Measurements from ENCODE around the gene FNIP1.

DNA sequence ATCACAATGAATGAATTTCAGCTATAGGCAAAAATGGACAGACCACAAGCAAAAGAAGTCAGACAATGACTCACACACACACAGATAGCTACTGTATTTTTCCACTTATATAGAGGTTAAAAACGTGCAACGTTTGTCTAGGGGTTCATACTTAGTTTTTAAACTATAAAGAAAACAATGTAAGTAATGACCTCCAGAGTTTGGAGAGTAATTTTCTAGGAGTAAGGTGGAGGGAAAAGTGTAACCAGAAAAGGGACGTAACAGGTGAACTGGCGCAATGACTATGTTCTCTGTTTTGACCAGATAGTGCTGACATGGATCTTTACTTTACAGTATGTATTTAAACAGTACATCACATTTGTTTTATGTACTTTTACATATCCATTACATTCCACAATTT is 51.1 kb downstream of the FNIP1 start:
- TF ChIP-seq, protein P1, sequence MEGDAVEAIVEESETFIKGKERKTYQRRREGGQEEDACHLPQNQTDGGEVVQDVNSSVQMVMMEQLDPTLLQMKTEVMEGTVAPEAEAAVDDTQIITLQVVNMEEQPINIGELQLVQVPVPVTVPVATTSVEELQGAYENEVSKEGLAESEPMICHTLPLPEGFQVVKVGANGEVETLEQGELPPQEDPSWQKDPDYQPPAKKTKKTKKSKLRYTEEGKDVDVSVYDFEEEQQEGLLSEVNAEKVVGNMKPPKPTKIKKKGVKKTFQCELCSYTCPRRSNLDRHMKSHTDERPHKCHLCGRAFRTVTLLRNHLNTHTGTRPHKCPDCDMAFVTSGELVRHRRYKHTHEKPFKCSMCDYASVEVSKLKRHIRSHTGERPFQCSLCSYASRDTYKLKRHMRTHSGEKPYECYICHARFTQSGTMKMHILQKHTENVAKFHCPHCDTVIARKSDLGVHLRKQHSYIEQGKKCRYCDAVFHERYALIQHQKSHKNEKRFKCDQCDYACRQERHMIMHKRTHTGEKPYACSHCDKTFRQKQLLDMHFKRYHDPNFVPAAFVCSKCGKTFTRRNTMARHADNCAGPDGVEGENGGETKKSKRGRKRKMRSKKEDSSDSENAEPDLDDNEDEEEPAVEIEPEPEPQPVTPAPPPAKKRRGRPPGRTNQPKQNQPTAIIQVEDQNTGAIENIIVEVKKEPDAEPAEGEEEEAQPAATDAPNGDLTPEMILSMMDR (IDR thresholded peaks at IDR 0.05), result no peak
- no peak for TF ChIP-seq EZH2 (IDR thresholded peaks at IDR 0.05; ENCODE audit: borderline replicate concordance, insufficient read depth, low read depth, low read length, poor library complexity, severe bottlenecking)
